Measurements from ENCODE around the gene MAPK8IP3.
A peak's percentile ranks its signal among the peaks of the same experiment; 100 is the strongest.
"Not testable (repeated sequence)": the region's sequence is repeated elsewhere in the genome, so short reads cannot be mapped to it uniquely, and the experiment has no call there.

Gene MAPK8IP3

DNA sequence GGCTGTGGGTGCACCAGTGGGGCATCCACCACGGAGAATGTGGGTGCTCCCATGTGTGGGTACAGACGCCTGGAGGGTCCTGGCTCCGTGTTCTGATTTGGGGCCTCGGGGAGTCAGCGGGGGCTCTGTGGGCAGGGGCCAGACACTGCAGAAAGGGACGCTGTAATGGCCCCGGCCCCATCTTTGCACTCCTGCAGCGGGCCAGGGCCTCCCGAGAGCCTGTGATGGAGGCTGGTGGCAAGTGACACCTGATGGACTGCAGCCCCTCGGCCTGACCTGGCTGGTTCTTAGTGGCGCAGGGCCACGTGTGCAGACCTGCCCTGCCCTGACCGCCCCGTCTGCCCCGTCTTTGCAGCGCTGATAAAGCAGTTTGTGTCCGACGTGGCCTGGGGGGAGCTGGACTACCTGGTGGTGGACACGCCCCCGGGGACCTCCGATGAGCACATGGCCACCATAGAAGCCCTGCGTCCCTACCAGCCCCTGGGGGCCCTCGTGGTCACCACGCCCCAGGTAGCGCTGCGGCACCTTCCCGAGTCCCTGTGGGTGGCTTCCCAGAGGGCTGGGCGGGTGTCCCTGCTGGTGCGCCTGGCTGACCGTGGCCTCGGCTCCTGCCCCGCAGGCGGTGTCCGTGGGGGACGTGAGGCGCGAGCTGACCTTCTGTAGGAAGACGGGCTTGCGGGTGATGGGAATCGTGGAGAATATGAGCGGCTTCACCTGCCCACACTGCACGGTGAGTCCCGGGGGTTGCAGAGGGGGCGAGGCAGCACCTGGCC lies 81.5 kb downstream of the MAPK8IP3 start:
- DNase-seq (ENCODE audit: low spot score) = no peak

- no peak for DNase-seq (ENCODE audit: low spot score)
Measured at GRCh38 chr16:1788095-1788707, 82.2 kb downstream of the MAPK8IP3 start.

- no peak for DNase-seq (ENCODE audit: low spot score)
Measured at GRCh38 chr16:1788708-1789100, 82.7 kb downstream of the MAPK8IP3 start.

DNA sequence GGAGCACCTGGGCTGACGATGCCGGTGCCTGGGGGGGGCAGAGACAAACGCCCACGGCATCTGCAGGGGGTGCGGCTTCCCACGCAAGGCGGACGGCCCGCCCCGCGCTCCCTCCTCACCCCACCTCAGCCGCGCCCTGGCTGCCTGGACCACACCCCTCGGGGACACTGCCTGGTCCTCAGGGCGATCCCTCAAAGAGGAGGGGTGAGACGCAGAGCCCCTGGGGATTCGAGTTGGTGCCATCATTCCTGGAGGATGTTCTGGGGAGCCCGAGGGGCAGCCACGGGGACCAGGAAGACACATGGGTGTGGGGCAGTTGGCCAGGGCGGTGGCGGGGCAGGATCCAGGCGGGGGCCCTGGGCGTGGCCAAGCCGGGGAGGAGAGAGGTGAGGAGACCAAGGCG lies 83.6 kb downstream of the MAPK8IP3 start:
- DNase-seq (ENCODE audit: low spot score) = no peak

- DNase-seq (ENCODE audit: low spot score) = no peak
Measured at GRCh38 chr16:1790261-1790610, 84.2 kb downstream of the MAPK8IP3 start.

GRCh38 chr16:1790611-1791255 lies 84.7 kb downstream of the MAPK8IP3 start:
- DNase-seq (ENCODE audit: low spot score) = no peak

DNA sequence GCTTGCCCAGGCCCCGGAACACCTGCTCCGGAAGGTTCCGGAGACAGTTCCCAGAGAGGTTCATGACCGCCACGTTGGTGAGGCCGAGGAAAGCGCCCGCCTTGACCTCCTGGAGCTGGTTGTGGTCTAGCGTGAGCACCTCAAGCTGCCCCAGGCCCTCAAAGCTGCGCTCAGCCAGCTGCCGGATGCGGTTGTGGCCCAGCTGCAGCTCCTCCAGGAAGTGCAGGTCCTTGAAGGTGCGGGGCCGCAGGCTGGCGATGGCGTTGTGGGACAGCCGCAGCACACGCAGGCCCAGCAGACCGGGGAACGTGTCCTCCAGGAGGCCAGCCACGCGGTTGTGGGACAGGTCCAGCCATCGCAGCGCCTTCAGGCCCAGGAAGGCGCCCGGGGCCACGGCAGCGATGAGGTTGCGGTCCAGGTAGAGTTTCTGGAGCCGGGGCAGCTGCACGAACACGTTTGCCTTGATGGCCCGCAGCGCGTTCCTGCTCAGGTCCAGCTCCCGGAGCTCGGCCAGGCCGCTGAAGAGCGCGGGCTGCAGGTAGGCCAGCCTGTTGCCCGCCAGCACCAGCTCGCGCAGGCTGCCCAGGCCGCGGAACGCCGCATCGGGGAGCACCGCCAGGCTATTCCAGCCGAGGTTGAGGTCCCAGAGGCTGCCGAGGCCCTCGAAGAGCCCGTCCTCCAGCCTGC lies 85.4 kb downstream of the MAPK8IP3 start:
- DNase-seq (ENCODE audit: low spot score) = no peak

GRCh38 chr16:1791943-1792812 lies 86.2 kb downstream of the MAPK8IP3 start:
- no peak for DNase-seq (ENCODE audit: low spot score)

GRCh38 chr16:1792836-1793577 lies 87.0 kb downstream of the MAPK8IP3 start:
- DNase-seq (ENCODE audit: low spot score) = no peak

- DNase-seq (ENCODE audit: low spot score) = no peak
Measured at GRCh38 chr16:1793578-1794220, 87.7 kb downstream of the MAPK8IP3 start, which contains the start of gene IGFALS. TSS of gene IGFALS (minus strand) at chr16:1793705. CDS start at chr16:1793652, 53 bp downstream.

DNA sequence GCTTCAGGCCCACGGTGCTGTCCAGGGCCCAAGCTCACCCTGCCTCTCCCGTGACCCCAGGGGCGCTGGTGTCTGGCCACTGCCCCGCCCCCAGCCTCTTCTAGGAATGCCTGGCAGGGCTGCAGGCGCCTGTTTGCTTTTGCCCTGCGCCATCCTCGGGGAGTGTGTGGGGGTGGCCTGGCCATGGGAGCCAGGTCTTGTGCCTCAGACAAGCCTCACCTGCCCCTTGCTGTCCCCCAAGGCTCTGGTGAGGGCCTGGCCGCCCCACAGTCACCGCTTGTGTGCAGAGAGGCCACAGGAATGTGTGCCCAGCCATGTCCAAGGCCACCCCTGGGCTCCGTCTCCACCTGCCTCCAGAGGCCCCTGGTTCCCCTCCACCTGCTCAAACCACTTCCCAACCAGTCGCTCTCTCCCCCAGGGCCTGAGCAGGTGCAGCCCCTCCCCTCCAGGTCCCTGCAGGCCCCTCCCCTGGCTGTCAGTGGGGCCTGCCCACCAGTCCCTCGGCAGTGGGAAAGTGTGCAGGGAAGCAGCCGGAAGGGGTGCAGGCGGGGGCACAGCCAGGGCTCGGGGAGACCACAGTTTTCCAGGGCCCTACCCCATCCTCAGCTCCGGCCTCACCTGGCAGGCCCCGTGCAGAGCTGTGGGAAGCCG lies 88.4 kb downstream of the MAPK8IP3 start:
- no peak for DNase-seq (ENCODE audit: low spot score)

DNA sequence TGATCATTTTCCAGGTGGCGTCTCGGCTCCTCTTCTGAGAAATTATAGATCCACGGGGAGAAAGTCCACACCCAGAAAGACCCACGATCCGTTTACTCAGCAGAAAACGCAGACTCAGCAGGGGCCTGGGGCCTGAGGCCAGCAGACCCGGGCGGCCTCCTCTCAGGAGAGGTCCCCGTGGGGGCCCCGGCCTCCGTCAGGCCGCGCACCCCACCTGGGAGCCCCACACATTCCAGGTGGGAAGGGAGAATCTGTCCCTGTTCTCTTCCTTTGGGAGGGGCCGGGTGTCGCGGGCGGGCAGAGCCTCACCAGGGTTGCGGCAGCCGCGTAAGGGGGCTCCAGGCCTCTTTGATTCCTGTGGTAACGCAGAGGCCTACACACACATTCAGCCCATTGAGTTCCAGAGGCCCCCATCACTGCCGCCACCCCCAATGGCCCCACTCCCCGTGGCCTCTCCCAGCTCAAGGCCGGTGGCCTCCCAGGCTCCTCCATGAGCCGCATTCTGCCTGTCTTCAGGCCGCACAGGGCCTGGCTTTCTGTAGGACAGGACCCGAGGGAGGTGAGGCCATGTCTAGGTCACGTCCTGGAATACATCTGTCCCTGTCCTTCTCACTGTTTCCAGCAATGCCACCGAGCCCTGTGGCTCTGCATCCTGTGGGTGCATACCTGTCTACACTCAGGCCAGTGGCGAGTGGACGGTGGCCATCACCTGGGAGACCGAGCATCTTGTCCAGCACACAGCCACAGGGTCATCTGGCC lies 89.1 kb downstream of the MAPK8IP3 start:
- no peak for DNase-seq (ENCODE audit: low spot score)

GRCh38 chr16:1799263-1799662 lies 93.3 kb downstream of the MAPK8IP3 start:
- DNase-seq (ENCODE audit: low spot score) = not testable (repeated sequence)

GRCh38 chr16:1800701-1801100 lies 94.7 kb downstream of the MAPK8IP3 start:
- DNase-seq (ENCODE audit: low spot score) = peak; percentile 64

- DNase-seq (ENCODE audit: low spot score) = no peak
Measured at GRCh38 chr16:1807626-1808025, 101.6 kb downstream of the MAPK8IP3 start.

GRCh38 chr16:1808691-1809090 lies 102.7 kb downstream of the MAPK8IP3 start:
- no peak for DNase-seq (ENCODE audit: low spot score)

DNA sequence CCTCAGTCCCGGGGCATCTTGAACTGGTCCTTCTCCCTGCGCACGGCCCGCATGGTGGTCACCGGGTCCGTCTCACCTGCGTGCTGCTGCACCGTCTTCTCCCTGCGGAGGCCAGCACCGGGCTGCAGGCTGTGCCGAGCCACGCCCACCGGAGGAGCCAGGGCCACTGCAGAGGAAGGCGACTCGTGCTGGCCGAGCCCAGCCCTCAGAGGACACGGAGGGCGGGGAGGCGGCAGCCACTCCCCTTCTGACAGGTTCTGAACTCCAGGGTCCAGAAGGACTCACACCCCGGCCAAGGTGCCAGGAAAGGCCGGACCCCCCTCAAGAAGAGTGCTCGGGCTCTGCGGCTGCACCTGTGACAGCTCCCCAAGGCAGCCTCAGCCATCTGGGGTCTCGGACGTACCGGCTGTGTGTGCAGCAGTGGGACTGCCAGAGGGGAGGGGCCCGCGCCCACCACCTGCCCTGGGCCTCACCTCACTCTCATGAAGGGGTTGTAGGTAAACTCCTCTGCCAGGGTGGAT lies 103.3 kb downstream of the MAPK8IP3 start:
- DNase-seq (ENCODE audit: low spot score) = no peak

GRCh38 chr16:1810106-1810505 lies 104.1 kb downstream of the MAPK8IP3 start:
- no peak for DNase-seq (ENCODE audit: low spot score)

DNA sequence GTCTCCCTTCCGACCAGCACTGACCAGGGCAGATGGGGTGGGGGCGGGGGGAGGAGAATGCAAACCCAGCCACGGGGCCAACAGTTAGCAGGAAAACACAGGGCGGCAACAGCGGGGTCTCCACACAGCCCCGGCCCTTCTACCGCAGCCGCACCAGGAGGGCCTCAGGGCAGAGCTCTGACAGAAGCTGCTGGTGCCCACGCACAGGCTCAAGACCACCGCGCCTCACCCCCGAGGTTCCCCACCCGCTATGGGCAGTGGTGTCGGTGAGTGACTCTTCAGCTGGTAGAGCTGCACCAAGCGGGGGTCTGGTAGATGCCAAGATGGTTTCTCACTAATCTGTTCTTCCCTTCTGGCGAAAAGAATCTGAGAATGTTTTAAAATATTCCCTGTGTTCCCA lies 104.5 kb downstream of the MAPK8IP3 start:
- DNase-seq (ENCODE audit: low spot score) = no peak

Measured in AG20443 (cell line).